Measurements from ENCODE around the gene CCDC102A. TPM values are rescaled to one million over a fixed set of nuclear protein-coding genes. Genes with fewer than 3 reads are reported as not detected.

Gene CCDC102A
- total RNA-seq, 1 donor from 2014 or later = 6.4 TPM

GRCh38 chr16:57509231-57509923 lies 27.0 kb downstream of the CCDC102A start:
- Mint-ChIP-seq H3K4me1 (peaks cover 28% of the 10 kb centered on the region), H3K27ac (ENCODE audit: unreplicated experiment) (no peak overlapping the region), H3K36me3 (ENCODE audit: low read depth) (no peaks in the 10 kb centered on the region), H3K27me3 (ENCODE audit: low read depth) (no peaks in the 10 kb centered on the region), H3K9me3 (no peaks in the 10 kb centered on the region), H3K4me3 (no peak overlapping the region)
- TF ChIP-seq CTCF (conservative IDR thresholded peaks at IDR 0.05) = no peak
- no peak for DNase-seq (ENCODE audit: low read depth, low spot score)

GRCh38 chr16:57508035-57508425 lies 28.3 kb downstream of the CCDC102A start:
- Mint-ChIP-seq H3K9me3 (no peaks in the 10 kb centered on the region), H3K27me3 (ENCODE audit: low read depth) (no peaks in the 10 kb centered on the region), H3K4me3 (no peak overlapping the region), H3K4me1 (peaks cover 17% of the 10 kb centered on the region), H3K36me3 (ENCODE audit: low read depth) (no peaks in the 10 kb centered on the region), H3K27ac (ENCODE audit: unreplicated experiment) (no peak overlapping the region)
- no peak for TF ChIP-seq CTCF (conservative IDR thresholded peaks at IDR 0.05)
- DNase-seq (ENCODE audit: low read depth, low spot score) = no peak

- H3K36me3 Mint-ChIP-seq (ENCODE audit: low read depth) = no peaks in the 10 kb centered on the region
- no peaks in the 10 kb centered on the region for H3K27me3 Mint-ChIP-seq (ENCODE audit: low read depth)
- no peak overlapping the region for H3K4me3 Mint-ChIP-seq
- no peaks in the 10 kb centered on the region for H3K9me3 Mint-ChIP-seq
- no peak for TF ChIP-seq CTCF (conservative IDR thresholded peaks at IDR 0.05)
- DNase-seq (ENCODE audit: low read depth, low spot score) = no peak
- H3K4me1 Mint-ChIP-seq = peaks cover 14% of the 10 kb centered on the region
- no peak overlapping the region for H3K27ac Mint-ChIP-seq (ENCODE audit: unreplicated experiment)
Observed at GRCh38 chr16:57507136-57508034, 29.0 kb downstream of the CCDC102A start.

- peaks cover 8% of the 10 kb centered on the region for H3K4me1 Mint-ChIP-seq
- H3K9me3 Mint-ChIP-seq = no peaks in the 10 kb centered on the region
- no peak for DNase-seq (ENCODE audit: low read depth, low spot score)
- TF ChIP-seq CTCF (conservative IDR thresholded peaks at IDR 0.05) = no peak
- H3K36me3 Mint-ChIP-seq (ENCODE audit: low read depth) = no peaks in the 10 kb centered on the region
- H3K27me3 Mint-ChIP-seq (ENCODE audit: low read depth) = no peaks in the 10 kb centered on the region
- H3K4me3 Mint-ChIP-seq = no peak overlapping the region
- H3K27ac Mint-ChIP-seq (ENCODE audit: unreplicated experiment) = no peak overlapping the region
Observed at GRCh38 chr16:57505169-57505568, 31.2 kb downstream of the CCDC102A start.

GRCh38 chr16:57504491-57504890 lies 31.9 kb downstream of the CCDC102A start:
- peaks cover 3% of the 10 kb centered on the region for H3K4me1 Mint-ChIP-seq
- H3K27me3 Mint-ChIP-seq (ENCODE audit: low read depth) = no peaks in the 10 kb centered on the region
- H3K9me3 Mint-ChIP-seq = no peaks in the 10 kb centered on the region
- no peaks in the 10 kb centered on the region for H3K36me3 Mint-ChIP-seq (ENCODE audit: low read depth)
- H3K27ac Mint-ChIP-seq (ENCODE audit: unreplicated experiment) = no peak overlapping the region
- DNase-seq (ENCODE audit: low read depth, low spot score) = no peak
- H3K4me3 Mint-ChIP-seq = no peak overlapping the region
- no peak for TF ChIP-seq CTCF (conservative IDR thresholded peaks at IDR 0.05)
